HepG2 (cell line): ENCODE measurements around the gene ARGLU1. TPM values are rescaled to one million over a fixed set of nuclear protein-coding genes. Genes with fewer than 3 reads are reported as not detected.
A peak's percentile ranks its signal among the peaks of the same experiment; 100 is the strongest.

Experiments used
- CHD4 ChIP-seq: fragments of 200-600 bp; sonication (generic); IDR thresholded peaks from 2 replicates; pipeline ENCODE4 v1.7.0; 2017; ENCODE audit warnings: mild to moderate bottlenecking, low read length, borderline replicate concordance
- EEA1 ChIP-seq: sonication (generic); formaldehyde crosslinking; IDR thresholded peaks from 2 replicates; pipeline ENCODE4 v1.5.1; 2020; ENCODE audit warnings: mild to moderate bottlenecking, missing genetic modification reagents, borderline replicate concordance
- NCOA1 ChIP-seq: sonication (generic); formaldehyde crosslinking; IDR thresholded peaks from 2 replicates; pipeline ENCODE4 v1.9.0; 2021; ENCODE audit warnings: missing genetic modification reagents
- NFKB2 ChIP-seq: sonication (generic); formaldehyde crosslinking; IDR thresholded peaks from 2 replicates; pipeline ENCODE4 v1.4.0; 2020; ENCODE audit warnings: missing genetic modification reagents, borderline replicate concordance
- PHF20 ChIP-seq: sonication (generic); formaldehyde crosslinking; IDR thresholded peaks from 2 replicates; pipeline ENCODE4 v1.5.0; 2020; ENCODE audit warnings: mild to moderate bottlenecking, missing genetic modification reagents
- RBAK ChIP-seq: sonication (generic); formaldehyde crosslinking; IDR thresholded peaks from 2 replicates; pipeline ENCODE4 v1.5.1; 2020; ENCODE audit warnings: mild to moderate bottlenecking, missing genetic modification reagents
- RXRB ChIP-seq: IDR thresholded peaks from 2 replicates; pipeline ENCODE4 v1.6.1; 2016; ENCODE audit warnings: borderline replicate concordance, missing genetic modification reagents, missing compliant biosample characterization
- TCF7 ChIP-seq: sonication (generic); IDR thresholded peaks from 2 replicates; pipeline ENCODE4 v1.6.1; 2016; ENCODE audit warnings: antibody characterized with exemption, low read depth
- ZFP1 ChIP-seq: IDR thresholded peaks from 2 replicates; pipeline ENCODE4 v1.6.1; 2016
- ZNF33B ChIP-seq: sonication (generic); formaldehyde crosslinking; IDR thresholded peaks from 2 replicates; pipeline ENCODE4 v1.5.1; 2020; ENCODE audit warnings: mild to moderate bottlenecking, missing genetic modification reagents
- ZNF343 ChIP-seq: sonication (generic); formaldehyde crosslinking; IDR thresholded peaks from 2 replicates; pipeline ENCODE4 v1.4.0; 2020; ENCODE audit warnings: mild to moderate bottlenecking, missing genetic modification reagents
- ZNF558 ChIP-seq: sonication (generic); formaldehyde crosslinking; IDR thresholded peaks from 2 replicates; pipeline ENCODE4 v1.9.0; 2022; ENCODE audit warnings: mild to moderate bottlenecking, missing genetic modification reagents, borderline replicate concordance
- ZNF749 ChIP-seq: sonication (generic); formaldehyde crosslinking; IDR thresholded peaks from 2 replicates; pipeline ENCODE4 v1.8.0; 2022; ENCODE audit warnings: mild to moderate bottlenecking, missing genetic modification reagents, moderate library complexity, borderline replicate concordance
- ZNF781 ChIP-seq: sonication (generic); formaldehyde crosslinking; IDR thresholded peaks from 2 replicates; pipeline ENCODE4 v1.5.1; 2020; ENCODE audit warnings: borderline replicate concordance, mild to moderate bottlenecking, missing genetic modification reagents; ENCODE audit errors: not compliant biosample characterization
- polyA plus RNA-seq, 8 experiments: library from polyadenylated mRNA; depleted of rRNA in 3 of 8; stranded (reverse) in 7 of 8; unstranded in 1 of 8; fragments of >200 nt; fragmentation: Illumina TruSeq in 4 of 8; extraction: Trizol in 4 of 8; gene quantifications; 2 replicates each; pipeline versions ENCODE4 v1.2.1 to v1.2.3, GENCODE V29; 2011 to 2016; ENCODE audit warnings: low read depth in 4 of 8, missing spikeins in 1 of 8, mixed read lengths in 1 of 8; ENCODE audit not compliant: insufficient read depth in 1 of 8
- total RNA-seq, 5 experiments: library from RNA; depleted of rRNA; stranded (reverse); fragments of >200 nt; fragmentation: Illumina TruSeq; extraction: Trizol; gene quantifications; 2 replicates each; pipeline ENCODE4 v1.2.3, GENCODE V29; 2016; ENCODE audit warnings: low read depth in 1 of 5
- TF ChIP-seq, protein P1 (sequence below): sonication (generic); formaldehyde crosslinking; IDR thresholded peaks from 2 replicates; pipeline ENCODE4 v1.5.1; 2020; ENCODE audit warnings: missing genetic modification reagents, mild to moderate bottlenecking, borderline replicate concordance
- TF ChIP-seq, protein P2 (sequence below): sonication (generic); formaldehyde crosslinking; IDR thresholded peaks from 2 replicates; pipeline ENCODE4 v1.9.0; 2021; ENCODE audit warnings: missing genetic modification reagents, borderline replicate concordance
- TF ChIP-seq, protein P3 (sequence below): sonication (generic); formaldehyde crosslinking; IDR thresholded peaks from 2 replicates; pipeline ENCODE4 v1.4.0; 2020; ENCODE audit warnings: missing genetic modification reagents, borderline replicate concordance
- TF ChIP-seq, protein P4 (sequence below): IDR thresholded peaks from 2 replicates; pipeline ENCODE4 v1.6.1; 2016; ENCODE audit warnings: mild to moderate bottlenecking
- TF ChIP-seq, protein P5 (sequence below): sonication (generic); formaldehyde crosslinking; IDR thresholded peaks from 2 replicates; pipeline ENCODE4 v1.5.0; 2020; ENCODE audit warnings: mild to moderate bottlenecking, missing genetic modification reagents

Gene ARGLU1
- total and polyA plus RNA-seq, 2 of the 13 experiments (the other 11 are each of a cell fraction or from before 2014, with no cell fraction given): 47.1 to 70.6 TPM

DNA sequence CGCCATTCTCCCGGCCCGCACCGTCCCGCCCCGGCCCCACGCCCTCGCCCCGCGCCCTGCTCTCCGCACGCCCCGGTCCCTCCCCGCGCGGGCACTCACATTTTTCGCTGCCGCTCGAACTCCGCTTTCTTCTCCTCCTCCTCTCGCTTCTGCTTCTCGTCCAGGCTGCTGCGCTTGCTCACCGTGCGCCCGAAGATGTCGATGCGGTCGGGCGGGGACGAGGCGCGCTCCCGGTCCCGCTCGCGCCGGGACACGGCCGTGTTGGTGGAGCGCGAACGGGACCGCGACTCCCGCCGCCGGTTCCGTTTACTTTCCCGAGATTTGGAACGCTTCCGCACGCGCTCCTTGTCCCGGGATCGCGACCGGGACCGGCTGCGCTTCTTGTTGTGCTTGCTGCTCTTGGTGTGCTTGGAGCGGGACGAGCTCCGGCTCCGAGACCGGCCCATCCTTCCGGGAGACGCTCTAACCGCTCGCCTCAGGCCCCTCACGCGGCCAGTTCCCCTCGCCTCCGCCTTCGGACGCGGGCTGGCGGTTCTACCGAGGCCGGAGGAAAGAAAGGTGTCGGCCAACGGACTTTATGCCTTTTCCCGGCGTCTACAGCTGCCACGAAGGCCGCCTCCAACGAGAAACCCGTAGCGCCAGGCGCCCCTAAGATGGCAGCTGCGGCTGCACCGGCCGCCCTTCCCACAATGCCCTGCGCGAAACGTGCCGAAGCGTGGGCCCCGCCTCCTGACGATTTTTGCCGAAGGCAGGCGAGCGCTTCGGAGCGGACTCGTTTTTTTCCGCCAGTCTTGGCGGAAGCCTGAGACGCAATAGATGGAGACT, at the start of gene ARGLU1 (continued):
- TF ChIP-seq NFKB2 (CRISPR knock-in tag) (peak; percentile 51; the same call in 1 of the 2 replicates), ZNF343 (CRISPR knock-in tag) (no peak), CHD4 (0 out of 2 replicates have a peak, but pooled peaks have one; percentile 10), ZNF749 (CRISPR knock-in tag) (0 out of 2 replicates have a peak, but pooled peaks have one; percentile 16), NCOA1 (CRISPR knock-in tag) (no peak), PHF20 (CRISPR knock-in tag) (peak; percentile 67), ZFP1 (CRISPR knock-in tag) (no peak), RBAK (CRISPR knock-in tag) (peak; percentile 44; the same call in 1 of the 2 replicates), ZNF781 (CRISPR knock-in tag) (peak; percentile 95), EEA1 (no peak), ZNF558 (peak; percentile 89; the same call in 1 of the 2 replicates), ZNF33B (CRISPR knock-in tag) (peak; percentile 79), TCF7 (no peak), RXRB (no peak)
- TF ChIP-seq, protein P1, sequence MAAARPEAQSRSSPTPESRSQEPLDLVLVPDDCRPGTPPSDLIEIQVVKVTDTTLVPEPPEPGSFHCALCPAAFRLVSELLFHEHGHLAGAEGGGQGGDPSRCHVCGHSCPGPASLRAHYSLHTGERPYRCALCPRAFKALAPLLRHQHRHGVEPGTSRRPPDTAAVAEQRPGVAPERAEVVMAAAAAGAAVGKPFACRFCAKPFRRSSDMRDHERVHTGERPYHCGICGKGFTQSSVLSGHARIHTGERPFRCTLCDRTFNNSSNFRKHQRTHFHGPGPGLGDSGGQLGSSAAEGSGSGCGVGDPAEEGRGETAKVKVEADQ: peak; percentile 48; the same call in 1 of the 2 replicates
- TF ChIP-seq, protein P2, sequence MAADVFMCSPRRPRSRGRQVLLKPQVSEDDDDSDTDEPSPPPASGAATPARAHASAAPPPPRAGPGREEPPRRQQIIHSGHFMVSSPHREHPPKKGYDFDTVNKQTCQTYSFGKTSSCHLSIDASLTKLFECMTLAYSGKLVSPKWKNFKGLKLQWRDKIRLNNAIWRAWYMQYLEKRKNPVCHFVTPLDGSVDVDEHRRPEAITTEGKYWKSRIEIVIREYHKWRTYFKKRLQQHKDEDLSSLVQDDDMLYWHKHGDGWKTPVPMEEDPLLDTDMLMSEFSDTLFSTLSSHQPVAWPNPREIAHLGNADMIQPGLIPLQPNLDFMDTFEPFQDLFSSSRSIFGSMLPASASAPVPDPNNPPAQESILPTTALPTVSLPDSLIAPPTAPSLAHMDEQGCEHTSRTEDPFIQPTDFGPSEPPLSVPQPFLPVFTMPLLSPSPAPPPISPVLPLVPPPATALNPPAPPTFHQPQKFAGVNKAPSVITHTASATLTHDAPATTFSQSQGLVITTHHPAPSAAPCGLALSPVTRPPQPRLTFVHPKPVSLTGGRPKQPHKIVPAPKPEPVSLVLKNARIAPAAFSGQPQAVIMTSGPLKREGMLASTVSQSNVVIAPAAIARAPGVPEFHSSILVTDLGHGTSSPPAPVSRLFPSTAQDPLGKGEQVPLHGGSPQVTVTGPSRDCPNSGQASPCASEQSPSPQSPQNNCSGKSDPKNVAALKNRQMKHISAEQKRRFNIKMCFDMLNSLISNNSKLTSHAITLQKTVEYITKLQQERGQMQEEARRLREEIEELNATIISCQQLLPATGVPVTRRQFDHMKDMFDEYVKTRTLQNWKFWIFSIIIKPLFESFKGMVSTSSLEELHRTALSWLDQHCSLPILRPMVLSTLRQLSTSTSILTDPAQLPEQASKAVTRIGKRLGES (CRISPR knock-in tag): no peak
- TF ChIP-seq, protein P3, sequence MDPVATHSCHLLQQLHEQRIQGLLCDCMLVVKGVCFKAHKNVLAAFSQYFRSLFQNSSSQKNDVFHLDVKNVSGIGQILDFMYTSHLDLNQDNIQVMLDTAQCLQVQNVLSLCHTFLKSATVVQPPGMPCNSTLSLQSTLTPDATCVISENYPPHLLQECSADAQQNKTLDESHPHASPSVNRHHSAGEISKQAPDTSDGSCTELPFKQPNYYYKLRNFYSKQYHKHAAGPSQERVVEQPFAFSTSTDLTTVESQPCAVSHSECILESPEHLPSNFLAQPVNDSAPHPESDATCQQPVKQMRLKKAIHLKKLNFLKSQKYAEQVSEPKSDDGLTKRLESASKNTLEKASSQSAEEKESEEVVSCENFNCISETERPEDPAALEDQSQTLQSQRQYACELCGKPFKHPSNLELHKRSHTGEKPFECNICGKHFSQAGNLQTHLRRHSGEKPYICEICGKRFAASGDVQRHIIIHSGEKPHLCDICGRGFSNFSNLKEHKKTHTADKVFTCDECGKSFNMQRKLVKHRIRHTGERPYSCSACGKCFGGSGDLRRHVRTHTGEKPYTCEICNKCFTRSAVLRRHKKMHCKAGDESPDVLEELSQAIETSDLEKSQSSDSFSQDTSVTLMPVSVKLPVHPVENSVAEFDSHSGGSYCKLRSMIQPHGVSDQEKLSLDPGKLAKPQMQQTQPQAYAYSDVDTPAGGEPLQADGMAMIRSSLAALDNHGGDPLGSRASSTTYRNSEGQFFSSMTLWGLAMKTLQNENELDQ (CRISPR knock-in tag): no peak
- TF ChIP-seq, protein P4, sequence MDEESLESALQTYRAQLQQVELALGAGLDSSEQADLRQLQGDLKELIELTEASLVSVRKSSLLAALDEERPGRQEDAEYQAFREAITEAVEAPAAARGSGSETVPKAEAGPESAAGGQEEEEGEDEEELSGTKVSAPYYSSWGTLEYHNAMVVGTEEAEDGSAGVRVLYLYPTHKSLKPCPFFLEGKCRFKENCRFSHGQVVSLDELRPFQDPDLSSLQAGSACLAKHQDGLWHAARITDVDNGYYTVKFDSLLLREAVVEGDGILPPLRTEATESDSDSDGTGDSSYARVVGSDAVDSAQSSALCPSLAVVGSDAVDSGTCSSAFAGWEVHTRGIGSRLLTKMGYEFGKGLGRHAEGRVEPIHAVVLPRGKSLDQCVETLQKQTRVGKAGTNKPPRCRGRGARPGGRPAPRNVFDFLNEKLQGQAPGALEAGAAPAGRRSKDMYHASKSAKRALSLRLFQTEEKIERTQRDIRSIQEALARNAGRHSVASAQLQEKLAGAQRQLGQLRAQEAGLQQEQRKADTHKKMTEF (CRISPR knock-in tag): peak; percentile 88
- TF ChIP-seq, protein P5, sequence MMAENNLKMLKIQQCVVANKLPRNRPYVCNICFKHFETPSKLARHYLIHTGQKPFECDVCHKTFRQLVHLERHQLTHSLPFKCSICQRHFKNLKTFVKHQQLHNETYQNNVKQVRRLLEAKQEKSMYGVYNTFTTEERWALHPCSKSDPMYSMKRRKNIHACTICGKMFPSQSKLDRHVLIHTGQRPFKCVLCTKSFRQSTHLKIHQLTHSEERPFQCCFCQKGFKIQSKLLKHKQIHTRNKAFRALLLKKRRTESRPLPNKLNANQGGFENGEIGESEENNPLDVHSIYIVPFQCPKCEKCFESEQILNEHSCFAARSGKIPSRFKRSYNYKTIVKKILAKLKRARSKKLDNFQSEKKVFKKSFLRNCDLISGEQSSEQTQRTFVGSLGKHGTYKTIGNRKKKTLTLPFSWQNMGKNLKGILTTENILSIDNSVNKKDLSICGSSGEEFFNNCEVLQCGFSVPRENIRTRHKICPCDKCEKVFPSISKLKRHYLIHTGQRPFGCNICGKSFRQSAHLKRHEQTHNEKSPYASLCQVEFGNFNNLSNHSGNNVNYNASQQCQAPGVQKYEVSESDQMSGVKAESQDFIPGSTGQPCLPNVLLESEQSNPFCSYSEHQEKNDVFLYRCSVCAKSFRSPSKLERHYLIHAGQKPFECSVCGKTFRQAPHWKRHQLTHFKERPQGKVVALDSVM (CRISPR knock-in tag): no peak
